GM21423 (cell line): Measurements from ENCODE around the gene ZNF444.

Experiments
- ATAC-seq: cut with Tn5 transposase; IDR thresholded peaks from one replicate; pipeline ENCODE4 v1.9.1; 2021; ENCODE audit warnings: mild to moderate bottlenecking, moderate library complexity; ENCODE audit not compliant: unreplicated experiment

ZNF444 gene

DNA sequence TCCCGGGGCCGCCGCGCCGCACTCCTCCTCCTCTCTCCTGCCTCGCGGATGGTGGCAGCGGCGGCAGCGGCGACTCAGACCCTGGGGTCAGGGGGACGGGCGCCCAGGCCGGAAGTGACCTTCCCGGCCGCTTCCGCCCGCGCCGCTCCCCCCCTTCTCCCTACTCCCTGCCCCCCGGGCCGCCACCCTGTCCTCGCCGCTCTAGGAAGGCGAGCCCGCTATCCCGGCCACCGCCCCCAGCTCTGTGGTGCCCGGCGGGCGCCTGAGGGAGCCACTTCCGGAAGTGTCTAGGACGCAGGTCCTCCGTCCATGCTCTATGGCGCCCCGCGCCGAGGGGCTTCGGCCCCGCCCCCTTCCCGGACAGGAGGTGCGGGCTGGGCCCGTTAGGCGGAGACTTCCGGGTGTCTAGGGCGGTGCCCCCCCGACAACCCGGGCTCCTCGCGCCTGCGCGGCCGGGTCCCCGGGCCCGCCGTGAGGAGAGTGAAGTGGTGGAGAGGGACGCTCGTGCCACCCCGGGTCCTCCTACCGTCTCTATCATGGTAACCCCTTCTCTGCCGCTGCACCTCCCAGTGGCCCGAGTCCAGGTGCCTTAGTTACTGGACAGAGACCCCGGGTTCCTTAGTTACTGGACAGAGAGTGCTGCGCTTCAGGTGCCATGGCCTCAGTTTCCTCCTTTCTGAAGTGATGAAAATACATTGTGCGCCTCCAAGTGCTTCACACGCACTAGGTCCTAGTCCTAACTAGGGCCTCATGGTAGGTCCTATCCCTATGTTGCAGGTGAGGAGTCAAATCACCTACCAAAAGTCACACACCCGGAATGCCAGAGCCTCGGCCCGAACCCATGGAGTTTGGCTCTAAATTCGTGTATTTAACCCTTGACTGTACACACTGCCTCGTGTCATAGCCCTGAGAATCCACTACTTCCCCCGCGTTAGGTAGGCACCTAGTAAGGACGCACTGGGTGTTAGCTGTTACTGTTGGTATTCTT, 19.6 kb upstream of the ZNF444 start, which contains the start of gene ZNF787:
Gene ZNF787 (minus strand): TSS at position 116 of the 988 bp plus-strand sequence. CDS start 18,078 bp downstream, outside the sequence.
- peak; percentile 80 for ATAC-seq

DNA sequence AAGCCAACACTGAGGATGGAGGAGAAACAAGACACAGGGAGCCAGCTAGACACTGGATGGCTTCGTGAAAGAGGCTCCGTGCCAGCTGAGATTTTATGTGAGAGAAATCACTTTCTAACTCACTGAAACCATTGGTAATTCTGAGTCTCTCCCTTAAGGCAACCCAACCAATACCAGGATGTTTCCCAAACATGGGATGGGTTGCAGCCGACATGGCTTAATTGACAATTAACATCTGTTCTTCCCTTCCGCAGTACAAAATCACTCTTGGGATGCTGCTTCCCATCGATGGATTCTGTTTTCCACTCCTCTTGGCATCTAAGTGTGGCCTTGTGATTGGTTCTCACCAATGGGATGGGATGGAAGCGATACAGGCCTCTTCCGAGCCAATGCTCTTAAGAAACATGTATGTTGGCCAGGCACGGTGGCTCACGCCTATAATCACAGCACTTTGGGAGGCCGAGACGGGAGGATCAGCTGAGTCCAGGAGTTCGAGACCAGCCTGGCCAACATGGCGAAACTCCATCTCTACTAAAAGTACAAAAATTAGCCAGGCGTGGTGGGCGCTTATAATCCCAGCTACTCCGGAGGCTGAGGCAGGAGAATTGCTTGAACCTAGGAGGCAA, 17.7 kb upstream of the ZNF444 start:
- ATAC-seq, result no peak

DNA sequence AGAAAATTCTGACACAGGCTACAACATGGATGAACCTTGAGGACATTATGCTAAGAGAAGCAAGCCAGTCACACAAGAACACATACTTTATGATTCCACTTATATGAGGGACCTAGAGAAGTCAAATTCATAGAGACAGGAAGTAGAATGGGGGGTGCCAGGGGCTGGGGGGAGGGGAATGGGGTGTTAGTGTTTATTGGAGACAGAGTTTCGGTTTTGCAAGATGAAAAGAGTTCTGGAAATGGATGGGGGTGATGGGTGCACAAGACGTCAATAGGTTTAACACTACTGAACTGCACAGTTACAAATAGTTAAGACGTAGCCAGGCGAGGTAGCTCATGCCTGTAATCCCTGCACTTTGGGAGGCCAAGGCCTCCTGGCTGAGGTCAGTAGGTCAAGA, 16.5 kb upstream of the ZNF444 start:
- no peak for ATAC-seq

DNA sequence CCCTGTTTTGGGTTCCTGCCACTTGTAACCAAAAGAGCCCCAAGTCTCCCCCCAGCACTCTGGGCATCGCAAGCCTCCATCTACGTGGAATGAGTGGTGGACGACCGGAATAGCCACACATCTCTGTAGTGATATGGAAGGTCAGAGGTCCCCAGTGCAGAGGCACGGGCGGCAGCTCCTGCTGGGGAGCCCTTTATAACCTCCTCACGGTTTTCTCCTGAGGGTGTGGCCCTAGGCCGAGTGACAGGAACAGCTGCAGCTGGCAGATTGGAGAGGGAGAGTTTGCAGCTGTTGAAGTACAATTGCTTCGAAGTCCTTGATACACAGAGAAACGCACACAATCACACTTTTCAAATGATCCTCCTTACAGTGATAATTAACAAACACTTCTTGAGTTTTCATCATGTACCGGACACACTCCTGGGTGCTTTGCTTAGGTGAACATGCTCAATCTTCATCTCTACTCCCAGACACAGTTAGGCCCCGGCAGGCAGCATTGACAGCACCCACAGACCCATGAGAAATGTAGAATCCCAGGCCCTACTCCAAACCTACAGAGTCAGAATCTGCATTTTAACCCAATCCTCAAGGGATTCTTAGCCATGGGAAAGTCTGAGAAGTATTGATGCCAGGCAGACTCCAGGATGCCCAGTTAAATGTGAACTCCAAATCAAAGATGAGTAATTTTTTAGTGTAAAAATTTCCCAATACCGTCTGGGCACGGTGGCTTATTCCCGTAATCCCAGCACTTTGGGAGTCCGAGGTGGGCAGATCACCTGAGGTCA, 15.1 kb upstream of the ZNF444 start:
- no peak for ATAC-seq

DNA sequence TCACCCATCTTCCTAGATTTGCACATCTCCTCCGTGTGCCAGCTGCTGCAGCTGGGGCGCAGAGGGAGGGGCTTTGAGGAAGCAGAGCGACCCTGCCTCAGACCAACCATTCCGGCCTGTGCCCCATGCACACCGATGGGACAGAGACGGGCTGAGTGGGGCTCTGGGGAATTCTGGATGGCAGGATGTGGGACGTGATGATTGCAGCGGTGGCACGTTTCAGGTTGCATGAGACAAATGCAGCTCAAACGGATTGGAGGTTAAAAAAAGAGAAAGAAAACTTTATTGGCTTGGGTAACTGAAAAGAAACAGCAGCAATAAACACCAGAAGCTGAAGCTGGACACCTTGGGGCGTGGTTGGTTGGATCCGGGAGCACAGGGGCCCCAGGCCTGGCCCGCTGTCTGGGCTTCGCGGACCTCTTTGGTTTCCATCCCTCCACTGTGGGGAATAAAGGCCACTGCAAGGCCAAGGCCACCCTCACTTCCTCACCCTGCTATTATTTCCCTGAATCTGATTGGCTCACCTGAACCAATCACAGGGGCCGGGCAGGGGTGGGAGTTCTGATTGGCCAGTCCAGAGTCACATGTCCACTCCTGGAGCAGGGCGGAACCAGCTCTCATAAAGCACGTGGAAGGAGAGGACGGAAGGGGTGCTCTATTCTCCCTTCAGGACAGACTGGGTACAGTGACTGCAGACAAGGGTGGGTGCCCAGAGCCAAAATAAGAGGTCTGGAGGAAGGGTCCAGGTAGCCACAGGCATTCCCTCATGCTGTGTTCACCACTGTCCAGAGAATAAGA, 13.9 kb upstream of the ZNF444 start:
- ATAC-seq, result no peak

DNA sequence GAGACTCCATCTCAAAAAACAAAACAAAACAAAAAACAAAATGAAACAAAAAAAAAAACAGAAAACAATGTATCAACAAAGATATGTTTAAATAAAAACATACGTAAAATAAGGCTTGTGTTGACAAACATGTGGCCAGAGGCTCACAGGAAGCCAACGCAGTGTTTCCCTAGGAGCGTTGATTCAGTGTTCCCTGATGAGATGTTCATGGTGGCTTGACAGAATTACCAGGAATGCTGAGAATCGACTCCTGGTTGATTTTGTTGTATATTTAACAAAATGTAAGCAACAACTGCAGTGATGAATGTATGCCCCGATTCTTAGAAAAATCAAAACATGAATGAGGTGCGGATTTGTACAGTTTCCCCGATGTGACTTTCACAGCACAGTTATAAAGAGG, 11.1 kb upstream of the ZNF444 start:
- ATAC-seq, result no peak

DNA sequence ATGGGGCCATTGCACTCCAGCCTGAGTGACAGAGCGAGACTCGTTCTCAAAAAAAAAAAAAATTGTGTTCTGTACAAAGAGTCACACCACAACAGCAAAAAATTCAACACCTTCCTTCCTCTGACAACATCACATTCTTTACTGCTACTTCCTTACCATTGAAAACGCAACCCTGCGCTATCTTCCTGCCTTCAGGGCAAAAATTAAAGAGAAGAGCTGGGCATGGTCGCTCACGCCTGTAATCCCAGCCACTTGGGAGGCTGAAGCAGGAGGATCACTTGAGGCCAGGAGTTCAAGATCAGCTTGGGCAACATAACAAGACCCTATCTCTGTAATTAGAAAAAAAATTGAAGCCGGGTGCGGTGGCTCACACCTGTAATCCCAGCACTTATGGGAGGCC, 9.4 kb upstream of the ZNF444 start:
- ATAC-seq, result no peak

DNA sequence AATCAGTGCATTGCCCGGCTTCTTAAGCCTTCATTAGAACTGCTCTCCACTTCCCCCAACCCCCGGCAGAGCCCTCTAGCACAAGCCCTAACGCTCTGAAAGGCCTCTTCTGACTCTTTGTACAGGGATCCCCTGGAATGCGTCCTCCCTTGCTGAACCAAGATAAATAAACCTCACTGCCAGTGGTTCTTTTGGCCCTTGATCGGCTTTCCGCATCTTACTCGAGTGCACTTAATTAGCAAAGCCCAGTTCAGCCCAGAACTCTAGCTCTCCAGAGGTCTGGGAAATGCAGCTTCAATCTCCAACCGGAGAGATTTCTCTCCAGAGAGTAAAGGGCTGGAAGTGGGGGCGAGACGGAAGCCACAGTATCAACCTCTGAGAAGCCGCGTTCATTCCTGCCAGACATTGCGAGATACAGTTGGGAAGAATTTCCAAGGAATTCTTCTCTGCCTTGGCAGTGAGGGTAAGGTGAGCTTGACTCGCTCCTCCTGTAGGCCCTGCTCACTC, 8.7 kb upstream of the ZNF444 start:
- ATAC-seq, result no peak

DNA sequence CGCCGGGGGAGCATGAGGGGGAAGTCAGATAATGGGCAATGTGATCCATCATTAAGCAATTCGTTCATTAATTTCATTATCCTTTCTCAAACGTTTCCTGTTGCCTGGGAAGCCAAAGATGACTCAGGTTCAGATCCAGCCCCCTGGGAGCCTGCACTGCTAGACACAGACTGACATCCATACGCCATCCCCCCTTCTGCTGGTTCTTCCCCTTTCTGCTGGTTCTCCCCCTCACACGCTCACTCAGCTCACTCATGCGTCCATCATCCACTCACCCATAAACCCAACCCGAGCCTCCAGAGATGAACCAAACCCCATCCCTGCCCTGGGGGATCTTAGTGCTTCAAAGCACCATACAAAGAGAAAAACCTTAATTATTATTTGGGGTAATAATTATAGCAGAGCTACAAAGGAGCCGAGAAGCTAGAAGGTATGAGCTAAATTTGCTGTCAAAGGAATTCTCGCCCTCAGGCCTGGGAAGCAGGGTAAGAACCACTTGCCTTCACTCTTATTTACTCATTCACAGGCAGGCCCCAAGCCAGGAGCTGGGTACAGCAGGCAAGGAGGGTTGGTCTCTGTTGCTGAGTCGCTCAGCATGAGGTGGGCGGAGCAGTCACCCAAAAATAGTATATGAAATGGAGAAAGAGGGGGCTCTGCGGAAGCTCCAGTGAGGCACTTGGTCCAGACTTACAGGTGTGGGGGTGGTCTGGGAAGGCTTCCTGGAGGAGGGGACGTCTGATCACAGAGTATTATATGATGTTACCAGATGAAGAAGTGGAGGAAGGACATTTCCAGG, 7.0 kb upstream of the ZNF444 start:
- ATAC-seq, result peak; percentile 73

DNA sequence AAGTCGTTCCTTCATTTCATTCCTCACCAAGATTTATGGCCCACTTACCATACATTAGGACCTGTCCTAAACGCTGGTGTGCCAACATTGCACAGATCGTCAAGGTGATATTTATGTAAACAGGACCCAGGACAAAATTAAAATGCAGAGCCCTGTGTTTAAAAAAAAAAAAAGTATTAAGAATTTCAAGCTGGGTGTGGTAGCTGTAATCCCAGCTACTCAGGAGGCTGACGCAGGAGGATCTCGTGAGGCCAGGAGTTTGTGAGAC, 6.5 kb upstream of the ZNF444 start:
- no peak for ATAC-seq

DNA sequence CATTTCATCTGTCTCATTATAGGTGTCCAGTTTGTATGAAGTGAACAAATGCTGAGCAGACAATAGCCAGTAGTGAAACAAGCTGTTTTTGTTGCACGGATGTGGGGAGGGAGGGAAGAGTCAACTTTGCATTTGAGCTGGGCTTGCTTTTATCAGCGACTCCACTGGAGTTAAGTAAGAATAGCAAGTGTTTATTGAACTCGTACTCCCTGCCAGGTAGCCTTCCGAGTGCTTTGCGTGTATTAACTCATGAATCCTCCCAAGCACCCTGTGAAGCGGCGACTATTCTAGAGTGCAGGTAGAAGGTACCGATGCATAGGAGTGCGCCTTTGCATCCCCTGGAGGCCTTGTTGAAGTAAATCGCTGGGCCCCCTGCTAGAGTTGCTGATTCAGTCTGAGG, 4.7 kb upstream of the ZNF444 start:
- no peak for ATAC-seq

DNA sequence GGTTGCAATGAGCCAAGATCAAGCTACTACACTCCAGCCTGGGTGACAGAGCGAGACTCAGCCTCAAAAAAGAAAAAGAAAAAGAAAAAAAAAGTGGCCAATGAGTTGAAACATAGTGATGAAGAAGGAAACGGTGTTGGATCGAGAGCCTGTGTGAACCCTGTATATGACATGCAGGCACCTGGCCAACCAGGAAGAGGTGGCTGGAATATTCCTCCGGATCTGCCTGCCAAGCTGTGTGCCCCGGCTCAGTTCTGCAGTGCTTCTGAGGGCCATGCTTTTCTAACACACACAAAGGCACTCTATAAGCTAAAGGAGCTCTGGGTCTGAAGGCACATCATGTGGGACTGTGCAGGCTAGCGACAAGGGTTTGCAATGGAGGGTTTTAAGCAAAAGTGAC, 3.7 kb upstream of the ZNF444 start:
- ATAC-seq, result no peak

DNA sequence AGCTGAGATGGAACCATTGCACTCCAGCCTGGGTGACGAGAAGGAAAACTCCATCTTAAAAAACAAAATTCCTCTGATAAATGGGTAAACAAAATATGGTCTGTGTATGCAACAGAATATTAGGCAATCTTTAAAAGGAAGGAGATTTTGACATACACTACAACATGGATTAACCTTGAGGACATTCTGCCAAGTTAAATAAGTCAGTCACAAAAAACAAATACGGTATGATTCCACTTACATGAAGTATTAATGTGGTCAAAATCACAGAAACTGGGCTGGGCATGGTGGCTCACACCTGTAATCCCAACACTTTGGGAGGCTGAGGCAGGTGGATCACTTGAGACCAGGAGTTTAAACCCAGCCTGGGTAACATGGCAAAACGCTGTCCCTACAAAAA, 3.0 kb upstream of the ZNF444 start:
- no peak for ATAC-seq

DNA sequence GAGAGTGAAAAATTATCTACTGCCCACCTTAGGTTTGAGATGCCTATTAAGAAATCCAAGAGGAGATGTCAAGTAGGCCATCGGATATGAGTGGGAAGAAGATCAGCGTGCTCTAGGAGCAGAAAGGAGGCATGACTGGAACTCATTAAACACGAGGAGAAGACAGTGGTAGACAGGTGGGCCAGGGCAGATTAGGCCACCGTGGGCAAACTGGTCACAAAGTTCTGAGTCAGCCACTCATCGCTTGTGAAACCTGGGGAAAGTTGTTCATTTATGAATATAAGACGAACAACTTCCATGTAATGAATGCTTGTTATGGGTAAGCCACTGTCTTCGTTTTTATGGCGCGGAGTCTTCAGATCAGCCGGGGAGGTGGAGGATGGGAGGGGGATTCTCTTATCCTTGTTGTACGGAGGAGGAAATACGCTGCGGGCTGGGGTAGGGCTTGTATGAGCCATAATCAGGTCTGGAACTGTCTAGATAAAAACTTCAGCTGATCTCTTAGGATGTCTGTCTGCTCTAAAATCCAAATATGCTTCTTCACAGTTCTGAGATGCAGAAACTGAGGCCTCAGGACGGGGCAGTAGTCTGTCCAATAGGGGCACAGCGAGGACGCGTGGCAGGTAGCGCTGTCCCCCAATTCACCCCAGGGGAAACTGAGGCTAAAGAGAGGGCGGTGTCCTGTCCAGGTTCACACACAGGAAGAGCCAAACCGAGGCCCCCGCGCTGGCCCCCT, 1.1 kb upstream of the ZNF444 start:
- ATAC-seq, result no peak

DNA sequence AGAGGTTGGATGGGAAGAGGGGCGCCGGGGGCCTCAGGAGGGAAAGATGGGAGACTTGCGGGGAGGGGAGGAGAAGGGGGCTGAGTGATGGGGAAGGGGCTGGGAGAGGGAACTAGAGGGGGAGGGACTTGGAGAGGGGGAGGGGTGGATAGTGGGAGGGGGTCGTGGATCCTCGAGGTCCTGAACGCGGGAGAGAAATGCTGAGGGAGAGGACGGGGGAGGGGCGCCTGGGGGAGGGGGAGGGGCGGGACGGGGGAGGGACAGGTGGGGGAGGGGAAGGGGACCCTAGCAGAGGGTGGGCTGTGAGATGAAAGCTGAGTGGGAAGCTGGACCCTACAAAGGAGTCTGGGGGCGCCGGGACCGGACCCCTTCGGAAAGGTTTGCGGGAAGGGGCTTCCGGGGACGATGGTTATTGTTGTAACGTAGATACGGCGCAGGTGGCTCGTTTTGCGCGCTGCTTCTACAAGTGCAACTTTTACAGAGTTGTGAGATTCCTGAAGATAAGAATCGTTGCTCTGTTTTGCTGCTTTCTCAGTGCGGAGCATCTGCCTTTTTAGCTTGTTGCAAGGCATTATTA, 418 bp downstream of the ZNF444 start:
- ATAC-seq, result no peak

DNA sequence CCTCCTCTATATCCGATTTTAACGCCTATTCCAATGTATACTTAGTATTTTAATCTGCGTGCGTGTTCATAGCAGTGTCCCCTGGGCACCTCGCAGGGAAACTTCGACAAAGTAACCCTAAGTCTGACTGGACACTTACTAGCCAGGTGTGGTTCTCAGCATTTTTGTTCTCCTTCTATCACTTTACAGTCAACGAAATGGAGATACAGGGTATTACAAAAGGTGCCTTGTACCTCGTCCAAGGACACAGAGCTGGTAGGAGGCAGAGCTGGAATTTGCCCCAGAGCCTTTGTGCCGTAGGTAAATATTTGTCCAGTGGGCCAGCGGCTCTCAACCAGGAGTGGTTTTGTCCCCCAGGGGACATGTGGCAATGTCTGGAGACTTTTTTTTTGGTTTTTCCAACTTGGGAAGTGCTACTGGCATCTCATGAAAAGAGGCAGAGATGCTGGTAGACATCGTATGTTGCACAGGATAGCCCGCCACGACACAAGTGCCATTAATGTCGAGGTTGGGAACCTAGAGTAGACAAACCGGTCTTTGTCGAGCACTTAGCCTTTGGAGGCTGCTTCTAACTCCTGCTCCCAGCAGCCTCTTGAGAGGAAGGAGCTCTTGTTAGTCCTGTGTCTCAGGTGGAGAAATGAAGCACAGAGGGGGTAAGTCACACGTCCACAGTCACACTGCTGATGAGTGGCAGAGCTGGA, 1.1 kb downstream of the ZNF444 start:
- no peak for ATAC-seq

DNA sequence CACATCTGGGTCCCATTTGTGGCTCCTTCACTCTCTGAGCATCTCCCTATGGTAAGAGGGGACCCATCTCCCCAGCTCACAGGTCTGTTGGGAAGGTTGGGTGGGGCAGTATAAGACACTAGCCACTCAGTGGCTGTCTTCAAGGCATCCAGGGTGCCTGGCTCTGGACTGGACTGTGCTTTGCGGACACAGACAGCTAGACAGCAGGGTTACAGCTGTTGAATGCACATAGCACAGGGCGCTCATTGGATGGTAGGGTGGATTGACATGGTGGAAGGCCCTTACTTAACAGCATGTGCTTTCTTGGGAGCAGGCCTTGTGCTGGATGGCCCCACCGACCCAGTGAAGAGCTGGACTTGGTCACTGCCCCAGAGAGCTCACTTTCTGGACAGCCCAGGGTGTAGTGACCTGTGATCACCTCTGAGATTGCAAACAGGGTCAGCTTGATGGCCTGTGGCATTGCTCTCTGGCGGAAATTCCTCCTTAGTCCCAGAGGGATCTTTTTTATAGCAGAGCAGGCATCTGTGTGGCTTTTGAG, 1.9 kb downstream of the ZNF444 start:
- ATAC-seq, result no peak

DNA sequence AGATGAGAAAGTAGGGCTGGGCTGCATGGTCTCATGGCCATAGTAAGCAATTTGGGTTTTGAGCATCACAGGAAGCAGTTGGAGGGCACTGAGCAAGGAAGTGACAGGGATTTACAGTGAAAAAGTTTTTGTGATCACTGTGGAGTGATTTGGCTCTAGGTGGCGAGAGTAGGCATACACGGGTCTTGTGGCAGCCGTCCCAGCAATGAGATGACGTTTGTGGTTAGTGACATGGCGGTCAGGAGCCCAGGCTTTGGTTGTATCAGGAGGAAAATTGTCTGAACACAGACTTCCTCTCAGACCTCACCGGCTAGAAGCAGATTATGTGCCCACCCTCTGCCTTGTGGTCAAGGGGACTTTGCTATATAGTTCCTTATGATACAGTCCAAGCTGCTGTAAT, 3.3 kb downstream of the ZNF444 start:
- ATAC-seq, result no peak
